HG02885 (cell line): ENCODE measurements around the gene BNC2.

Experiments used
- ATAC-seq: cut with Tn5 transposase; IDR thresholded peaks from one replicate; pipeline ENCODE4 v1.9.1; 2021; ENCODE audit warnings: mild to moderate bottlenecking; ENCODE audit not compliant: unreplicated experiment, poor library complexity

The BNC2 gene

GRCh38 chr9:16769291-16769690, 101.2 kb downstream of the BNC2 start:
- no peak for ATAC-seq

- ATAC-seq: no peak
Observed at GRCh38 chr9:16768816-16769215, 101.7 kb downstream of the BNC2 start.

GRCh38 chr9:16767366-16767765, 103.1 kb downstream of the BNC2 start:
- no peak for ATAC-seq

GRCh38 chr9:16763946-16764345, 106.5 kb downstream of the BNC2 start:
- no peak for ATAC-seq

- no peak for ATAC-seq
Observed at GRCh38 chr9:16755467-16756160, 114.9 kb downstream of the BNC2 start.

- ATAC-seq: no peak
Observed at GRCh38 chr9:16754662-16755061, 115.8 kb downstream of the BNC2 start.

GRCh38 chr9:16753256-16753655, 117.2 kb downstream of the BNC2 start:
- ATAC-seq: no peak

- ATAC-seq: no peak
Observed at GRCh38 chr9:16752601-16753000, 117.9 kb downstream of the BNC2 start.

GRCh38 chr9:16750553-16750952, 119.9 kb downstream of the BNC2 start:
- no peak for ATAC-seq

GRCh38 chr9:16745359-16745758, 125.1 kb downstream of the BNC2 start:
- no peak for ATAC-seq

GRCh38 chr9:16744394-16744793, 126.1 kb downstream of the BNC2 start:
- no peak for ATAC-seq

- no peak for ATAC-seq
Observed at GRCh38 chr9:16743375-16743774, 127.1 kb downstream of the BNC2 start.

- ATAC-seq: no peak
Observed at GRCh38 chr9:16735001-16735400, 135.5 kb downstream of the BNC2 start.

GRCh38 chr9:16732546-16732945, 137.9 kb downstream of the BNC2 start:
- no peak for ATAC-seq

- no peak for ATAC-seq
Observed at GRCh38 chr9:16730162-16730561, 140.3 kb downstream of the BNC2 start.

- no peak for ATAC-seq
Observed at GRCh38 chr9:16729651-16730050, 140.8 kb downstream of the BNC2 start.

- ATAC-seq: no peak
Observed at GRCh38 chr9:16728137-16728508, 142.3 kb downstream of the BNC2 start.

GRCh38 chr9:16727452-16728136, 142.9 kb downstream of the BNC2 start:
- ATAC-seq: no peak

GRCh38 chr9:16726718-16727451, 143.6 kb downstream of the BNC2 start:
- ATAC-seq: no peak

- ATAC-seq: no peak
Observed at GRCh38 chr9:16726029-16726428, 144.4 kb downstream of the BNC2 start.

GRCh38 chr9:16725066-16725465, 145.4 kb downstream of the BNC2 start:
- ATAC-seq: no peak
